ENCODE results near the gene PKNOX2. TPM values are rescaled to one million over a fixed set of nuclear protein-coding genes. Genes with fewer than 3 reads are reported as not detected.

The PKNOX2 gene
- total RNA-seq, 1 experiment from 2014 or later: 3.7 TPM

GRCh38 chr11:125200441-125200840 lies 35.9 kb downstream of the PKNOX2 start:
- ChIA-PET CTCF (interaction anchor here (1.0 kb wide), 1 partner anchor 8 kb away, joined by 3 read pairs; no protein-coding TSS in a partner anchor), POLR2A (no interaction called here)
- Mint-ChIP-seq H3K9me3 (no peaks in the 10 kb centered on the region), H3K27me3 (ENCODE audit: low read depth) (peaks cover 4% of the 10 kb centered on the region), H3K4me3 (no peak overlapping the region), H3K36me3 (no peaks in the 10 kb centered on the region), H3K27ac (no peak overlapping the region), H3K4me1 (peaks cover 35% of the 10 kb centered on the region)
- TF ChIP-seq NR3C1 (CRISPR knock-in tag; conservative IDR thresholded peaks at IDR 0.05; ENCODE audit: low read depth) (no peak), RORB (CRISPR knock-in tag; IDR thresholded peaks at IDR 0.05) (no peak), ELF4 (CRISPR knock-in tag; IDR thresholded peaks at IDR 0.05; ENCODE audit: low read depth) (no peak), HMGXB4 (CRISPR knock-in tag; IDR thresholded peaks at IDR 0.05) (no peak), MYBL2 (CRISPR knock-in tag; IDR thresholded peaks at IDR 0.05) (no peak), FOXJ3 (CRISPR knock-in tag; IDR thresholded peaks at IDR 0.05; ENCODE audit: borderline replicate concordance) (no peak), NR2C2 (CRISPR knock-in tag; IDR thresholded peaks at IDR 0.05) (no peak), IRF1 (CRISPR knock-in tag; IDR thresholded peaks at IDR 0.05) (no peak), FOXP1 (CRISPR knock-in tag; IDR thresholded peaks at IDR 0.05; ENCODE audit: borderline replicate concordance) (no peak), PRRX2 (CRISPR knock-in tag; IDR thresholded peaks at IDR 0.05) (no peak), TCF7 (CRISPR knock-in tag; IDR thresholded peaks at IDR 0.05; ENCODE audit: low read depth) (no peak)
- TF ChIP-seq, protein P1, sequence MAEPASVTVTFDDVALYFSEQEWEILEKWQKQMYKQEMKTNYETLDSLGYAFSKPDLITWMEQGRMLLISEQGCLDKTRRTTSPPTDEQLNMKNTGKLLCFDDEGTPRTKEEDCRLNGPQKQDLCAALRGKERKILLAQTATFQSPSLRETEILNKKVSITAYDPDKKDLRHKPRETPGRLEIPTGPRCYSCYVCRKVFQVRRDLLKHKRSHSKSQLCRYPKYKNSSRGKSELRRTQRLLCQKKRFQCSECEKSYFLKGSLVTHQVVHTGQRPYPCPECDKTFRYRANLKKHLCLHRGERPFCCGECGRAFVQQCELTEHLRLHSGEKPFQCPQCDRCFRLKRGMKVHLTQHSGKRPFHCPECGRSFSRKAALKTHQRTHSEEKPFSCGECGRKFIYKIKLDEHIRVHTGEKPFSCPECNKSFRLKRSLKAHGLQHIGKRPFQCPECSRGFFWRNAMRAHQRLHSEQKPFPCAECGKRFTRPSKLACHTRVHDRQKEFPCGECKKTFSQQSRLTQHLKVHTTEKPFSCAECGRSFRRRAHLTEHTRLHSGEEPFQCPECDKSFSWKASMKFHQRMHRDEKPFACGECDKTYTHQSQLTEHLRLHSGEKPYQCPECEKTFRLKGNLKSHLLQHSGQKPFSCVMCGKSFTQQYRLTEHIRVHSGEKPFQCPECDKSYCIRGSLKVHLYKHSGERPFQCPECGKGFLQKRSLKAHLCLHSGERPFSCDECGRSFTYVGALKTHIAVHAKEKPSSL (CRISPR knock-in tag; conservative IDR thresholded peaks at IDR 0.05): no peak
- TF ChIP-seq, protein P2, sequence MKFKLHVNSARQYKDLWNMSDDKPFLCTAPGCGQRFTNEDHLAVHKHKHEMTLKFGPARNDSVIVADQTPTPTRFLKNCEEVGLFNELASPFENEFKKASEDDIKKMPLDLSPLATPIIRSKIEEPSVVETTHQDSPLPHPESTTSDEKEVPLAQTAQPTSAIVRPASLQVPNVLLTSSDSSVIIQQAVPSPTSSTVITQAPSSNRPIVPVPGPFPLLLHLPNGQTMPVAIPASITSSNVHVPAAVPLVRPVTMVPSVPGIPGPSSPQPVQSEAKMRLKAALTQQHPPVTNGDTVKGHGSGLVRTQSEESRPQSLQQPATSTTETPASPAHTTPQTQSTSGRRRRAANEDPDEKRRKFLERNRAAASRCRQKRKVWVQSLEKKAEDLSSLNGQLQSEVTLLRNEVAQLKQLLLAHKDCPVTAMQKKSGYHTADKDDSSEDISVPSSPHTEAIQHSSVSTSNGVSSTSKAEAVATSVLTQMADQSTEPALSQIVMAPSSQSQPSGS (CRISPR knock-in tag; IDR thresholded peaks at IDR 0.05; ENCODE audit: borderline replicate concordance, low read depth): no peak
- DNase-seq (ENCODE audit: low spot score): no peak
- no peak for ATAC-seq

- POLR2A ChIA-PET: no interaction called here
- ATAC-seq: no peak; the same call in 1 of the 2 replicates
- Mint-ChIP-seq H3K36me3 (no peaks in the 10 kb centered on the region), H3K4me3 (no peak overlapping the region), H3K9me3 (no peaks in the 10 kb centered on the region), H3K4me1 (peaks cover 35% of the 10 kb centered on the region), H3K27me3 (ENCODE audit: low read depth) (peaks cover 4% of the 10 kb centered on the region), H3K27ac (no peak overlapping the region)
- no peak for DNase-seq (ENCODE audit: low spot score)
- CTCF ChIA-PET: interaction anchor here (0.6 to 1.4 kb wide), 5 partner anchors 9 to 109 kb away, joined by 3 to 4 read pairs (median 3); no protein-coding TSS in a partner anchor
- TF ChIP-seq CREB1 (CRISPR knock-in tag; IDR thresholded peaks at IDR 0.05) (no peak), NR3C1 (CRISPR knock-in tag; conservative IDR thresholded peaks at IDR 0.05; ENCODE audit: low read depth) (no peak), HMGA2 (CRISPR knock-in tag; IDR thresholded peaks at IDR 0.05) (no peak), ZNF671 (CRISPR knock-in tag; IDR thresholded peaks at IDR 0.05) (no peak), ELF4 (CRISPR knock-in tag; IDR thresholded peaks at IDR 0.05; ENCODE audit: low read depth) (no peak), HMGXB4 (CRISPR knock-in tag; IDR thresholded peaks at IDR 0.05) (no peak), E2F5 (CRISPR knock-in tag; IDR thresholded peaks at IDR 0.05) (no peak), ESRRA (CRISPR knock-in tag; IDR thresholded peaks at IDR 0.05; ENCODE audit: borderline replicate concordance) (no peak), ZNF121 (CRISPR knock-in tag; IDR thresholded peaks at IDR 0.05) (no peak), ERG (CRISPR knock-in tag; IDR thresholded peaks at IDR 0.05) (no peak), TEAD4 (CRISPR knock-in tag; IDR thresholded peaks at IDR 0.05) (no peak)
- TF ChIP-seq, protein P3, sequence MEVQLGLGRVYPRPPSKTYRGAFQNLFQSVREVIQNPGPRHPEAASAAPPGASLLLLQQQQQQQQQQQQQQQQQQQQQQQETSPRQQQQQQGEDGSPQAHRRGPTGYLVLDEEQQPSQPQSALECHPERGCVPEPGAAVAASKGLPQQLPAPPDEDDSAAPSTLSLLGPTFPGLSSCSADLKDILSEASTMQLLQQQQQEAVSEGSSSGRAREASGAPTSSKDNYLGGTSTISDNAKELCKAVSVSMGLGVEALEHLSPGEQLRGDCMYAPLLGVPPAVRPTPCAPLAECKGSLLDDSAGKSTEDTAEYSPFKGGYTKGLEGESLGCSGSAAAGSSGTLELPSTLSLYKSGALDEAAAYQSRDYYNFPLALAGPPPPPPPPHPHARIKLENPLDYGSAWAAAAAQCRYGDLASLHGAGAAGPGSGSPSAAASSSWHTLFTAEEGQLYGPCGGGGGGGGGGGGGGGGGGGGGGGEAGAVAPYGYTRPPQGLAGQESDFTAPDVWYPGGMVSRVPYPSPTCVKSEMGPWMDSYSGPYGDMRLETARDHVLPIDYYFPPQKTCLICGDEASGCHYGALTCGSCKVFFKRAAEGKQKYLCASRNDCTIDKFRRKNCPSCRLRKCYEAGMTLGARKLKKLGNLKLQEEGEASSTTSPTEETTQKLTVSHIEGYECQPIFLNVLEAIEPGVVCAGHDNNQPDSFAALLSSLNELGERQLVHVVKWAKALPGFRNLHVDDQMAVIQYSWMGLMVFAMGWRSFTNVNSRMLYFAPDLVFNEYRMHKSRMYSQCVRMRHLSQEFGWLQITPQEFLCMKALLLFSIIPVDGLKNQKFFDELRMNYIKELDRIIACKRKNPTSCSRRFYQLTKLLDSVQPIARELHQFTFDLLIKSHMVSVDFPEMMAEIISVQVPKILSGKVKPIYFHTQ (CRISPR knock-in tag; IDR thresholded peaks at IDR 0.05): no peak
Observed at GRCh38 chr11:125201525-125202141, 37.1 kb downstream of the PKNOX2 start.

Measured in WTC11 (cell line).